GM18502 (cell line): ENCODE measurements around the gene LCE2C.

Experiments
- ATAC-seq: cut with Tn5 transposase; IDR thresholded peaks from one replicate; pipeline ENCODE4 v1.9.1; 2021; ENCODE audit warnings: mild to moderate bottlenecking; ENCODE audit not compliant: unreplicated experiment, poor library complexity

LCE2C gene

GRCh38 chr1:152718238-152718637 is 43.2 kb downstream of the LCE2C start:
- ATAC-seq: no peak

GRCh38 chr1:152725261-152725660 is 50.2 kb downstream of the LCE2C start:
- ATAC-seq: no peak
